GM12873 (cell line): ENCODE results near the gene ISYNA1.

Experiments
- CTCF ChIP-seq: IDR thresholded peaks from 2 replicates; pipeline ENCODE4 v1.5.1; 2012; ENCODE audit warnings: low read depth, mild to moderate bottlenecking, moderate library complexity, low read length, control low read depth; ENCODE audit not compliant: insufficient read depth; ENCODE audit errors: missing control alignments

Gene ISYNA1

GRCh38 chr19:18437491-18438330 is at the start of gene ISYNA1:
ISYNA1 (minus strand) TSS chr19:18438133; CDS start chr19:18437979, 154 bp downstream.
- no peak for TF ChIP-seq CTCF

- no peak for TF ChIP-seq CTCF
Measured at GRCh38 chr19:18486746-18487145, 48.8 kb upstream of the ISYNA1 start.

DNA sequence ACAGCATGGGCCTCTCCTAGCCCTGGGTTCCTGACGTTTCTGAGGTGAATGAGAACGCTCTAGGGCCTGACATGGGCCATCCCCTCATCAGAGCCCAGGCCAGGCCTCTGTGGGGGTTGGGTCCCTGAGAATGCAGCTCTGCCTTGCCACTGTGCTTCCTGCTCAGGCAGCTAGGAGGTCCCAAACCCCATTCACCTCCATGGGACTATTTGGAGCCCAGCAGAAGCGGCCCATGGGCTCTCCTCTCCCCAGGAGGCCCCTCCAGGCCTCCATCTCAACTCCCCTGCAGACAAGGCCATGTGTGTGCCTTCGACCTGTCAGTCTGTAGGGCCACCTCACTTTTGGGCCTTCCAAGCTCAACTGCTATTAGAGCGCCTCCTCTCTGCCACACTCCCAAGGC is 47.1 kb upstream of the ISYNA1 start:
- TF ChIP-seq CTCF: no peak

DNA sequence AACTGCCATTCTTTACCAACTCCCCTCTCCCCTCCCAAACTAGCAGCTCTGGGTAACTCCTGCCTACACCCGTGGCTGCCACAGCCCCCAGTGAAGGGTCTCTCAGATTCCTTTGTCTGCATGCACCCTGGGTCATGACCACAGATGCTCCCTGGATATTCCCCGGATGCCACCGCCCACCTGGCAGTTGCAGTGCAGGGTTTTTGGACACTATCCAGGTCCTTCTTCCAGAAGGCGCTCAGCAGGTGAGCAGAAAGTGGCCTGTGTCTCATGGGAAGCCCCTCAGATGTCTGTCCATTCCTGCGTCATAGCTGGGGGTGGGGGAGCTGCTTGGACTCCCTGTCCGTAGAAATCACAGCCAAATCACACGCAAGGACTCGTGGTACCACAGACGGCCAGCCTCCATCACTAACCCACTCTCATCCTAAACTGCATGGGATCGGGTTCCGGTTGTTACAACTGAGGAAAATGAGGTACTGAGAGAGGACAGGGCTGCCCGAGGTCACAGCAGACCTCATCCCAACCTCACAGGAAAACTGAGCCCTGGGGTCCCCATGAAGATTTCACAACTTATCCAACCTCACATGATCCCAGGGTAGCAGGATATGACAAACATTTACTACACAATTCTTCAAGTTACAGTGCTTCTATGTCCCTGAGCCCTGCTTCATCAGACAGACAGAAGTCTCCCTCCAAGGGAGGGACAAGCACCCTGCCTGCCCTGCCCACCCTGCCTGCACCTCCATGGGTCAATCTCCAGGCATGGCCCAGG is 45.4 kb upstream of the ISYNA1 start:
- no peak for TF ChIP-seq CTCF

DNA sequence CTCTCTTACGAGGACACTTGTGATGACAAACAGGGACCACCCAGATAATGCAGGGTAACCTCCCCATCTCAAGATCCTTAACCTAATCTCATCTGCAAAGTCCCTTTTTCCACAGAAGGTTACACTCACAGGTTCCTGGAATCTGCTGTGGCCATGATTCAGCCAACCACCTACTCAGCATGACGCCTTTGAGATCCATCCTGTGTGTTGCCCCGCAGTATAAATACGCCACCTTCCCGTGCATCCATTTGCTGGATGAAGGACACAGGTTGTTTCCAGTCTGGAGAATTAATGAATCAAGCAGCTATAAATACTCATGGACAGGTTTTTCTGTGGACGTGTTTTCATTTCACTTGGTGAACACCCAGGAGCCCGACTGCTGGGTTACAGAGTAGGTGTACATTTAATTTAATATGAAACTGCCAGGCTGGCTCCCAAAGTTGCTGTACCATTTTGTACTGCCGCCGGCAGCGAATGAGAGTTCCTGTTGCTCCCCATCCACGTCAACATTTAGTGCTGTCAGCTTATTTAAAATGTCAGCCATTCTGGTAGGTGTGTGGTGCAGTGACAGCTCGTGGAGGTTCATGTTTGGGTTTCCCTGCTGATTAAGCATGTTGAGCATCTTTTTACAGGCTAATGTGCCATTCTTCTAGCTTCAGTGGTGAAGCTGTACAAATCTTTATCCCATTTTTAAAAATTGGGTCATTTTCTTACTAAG is 43.7 kb upstream of the ISYNA1 start:
- TF ChIP-seq CTCF: no peak

- no peak for TF ChIP-seq CTCF
Measured at GRCh38 chr19:18480006-18480691, 42.2 kb upstream of the ISYNA1 start.
